ENCODE measurements around the gene OR52H1. TPM values are rescaled to one million over a fixed set of nuclear protein-coding genes. Genes with fewer than 3 reads are reported as not detected.

OR52H1 gene
- total RNA-seq, 1 donor from 2014 or later = not detected

DNA sequence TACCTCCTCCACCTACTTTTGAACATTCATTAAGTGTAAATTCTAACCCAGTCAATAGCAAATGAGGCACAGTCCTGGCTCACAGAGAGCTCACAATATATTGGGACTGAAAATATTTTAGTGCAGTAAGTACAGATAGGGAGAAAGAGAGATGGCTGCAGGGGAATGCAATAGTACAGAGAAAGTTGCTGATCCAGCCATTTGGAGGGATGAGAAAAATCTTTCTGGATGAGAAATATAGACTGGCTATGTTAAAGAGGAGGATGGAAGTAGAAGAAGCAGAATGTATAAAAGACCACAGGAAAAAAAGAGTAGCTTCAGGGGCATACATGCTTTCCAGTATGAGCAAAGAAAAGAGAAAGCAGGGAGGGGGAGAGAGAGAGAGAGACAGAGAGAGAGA lies 28.8 kb upstream of the OR52H1 start:
- H3K27me3 Mint-ChIP-seq (ENCODE audit: low read depth, unreplicated experiment) = no peaks in the 10 kb centered on the region
- Histone ChIP-seq H4K20me1 (ENCODE audit: insufficient read depth, low read length) (no peaks in the 10 kb centered on the region), H3K9ac (ENCODE audit: low read length) (no peak overlapping the region), H3K27me3 (ENCODE audit: insufficient read depth, low read length) (no peaks in the 10 kb centered on the region), H3K79me2 (ENCODE audit: insufficient read depth, low read length) (no peaks in the 10 kb centered on the region), H3K9me3 (ENCODE audit: insufficient read depth, low read depth, low read length) (no peaks in the 10 kb centered on the region), H3K36me3 (ENCODE audit: insufficient read depth, low read length) (no peaks in the 10 kb centered on the region), H2AFZ (ENCODE audit: low read depth, low read length) (no peak overlapping the region), H3K27ac (ENCODE audit: low read depth, low read length) (no peak overlapping the region), H3K4me1 (ENCODE audit: insufficient read depth, low read length) (no peaks in the 10 kb centered on the region), H3K4me3 (ENCODE audit: insufficient read depth, low read depth, low read length) (no peak overlapping the region), H3K4me2 (ENCODE audit: low read length) (no peak overlapping the region)
- TF ChIP-seq EZH2 (IDR thresholded peaks at IDR 0.05; ENCODE audit: insufficient read depth, low read length) (no peak), CTCF (IDR thresholded peaks at IDR 0.05; ENCODE audit: insufficient read depth, low read depth, low read length) (no peak)
- H3K9me3 Mint-ChIP-seq (ENCODE audit: unreplicated experiment) = no peaks in the 10 kb centered on the region
- no peak overlapping the region for H3K4me3 Mint-ChIP-seq (ENCODE audit: unreplicated experiment)
- H3K4me1 Mint-ChIP-seq (ENCODE audit: low read depth, unreplicated experiment) = no peaks in the 10 kb centered on the region
- no peaks in the 10 kb centered on the region for H3K36me3 Mint-ChIP-seq (ENCODE audit: low read depth, unreplicated experiment)
- no peak for FAIRE-seq
- H3K27ac Mint-ChIP-seq (ENCODE audit: unreplicated experiment) = no peak overlapping the region
- no peak for DNase-seq (ENCODE audit: low read depth)

- no peaks in the 10 kb centered on the region for H3K9me3 Mint-ChIP-seq (ENCODE audit: unreplicated experiment)
- H3K4me2 ChIP-seq (ENCODE audit: low read length) = no peak overlapping the region
- H2AFZ ChIP-seq (ENCODE audit: low read depth, low read length) = no peak overlapping the region
These were observed 26.8 kb upstream of the OR52H1 start for GRCh38 chr11:5575152-5575551.

More at GRCh38 chr11:5575152-5575551, 26.8 kb upstream of the OR52H1 start:
- Mint-ChIP-seq H3K27me3 (ENCODE audit: low read depth, unreplicated experiment) (no peaks in the 10 kb centered on the region), H3K4me1 (ENCODE audit: low read depth, unreplicated experiment) (no peaks in the 10 kb centered on the region), H3K36me3 (ENCODE audit: low read depth, unreplicated experiment) (no peaks in the 10 kb centered on the region), H3K27ac (ENCODE audit: unreplicated experiment) (no peak overlapping the region), H3K4me3 (ENCODE audit: unreplicated experiment) (no peak overlapping the region)
- Histone ChIP-seq H4K20me1 (ENCODE audit: insufficient read depth, low read length) (no peaks in the 10 kb centered on the region), H3K4me1 (ENCODE audit: insufficient read depth, low read length) (no peaks in the 10 kb centered on the region), H3K9ac (ENCODE audit: low read length) (no peak overlapping the region), H3K9me3 (ENCODE audit: insufficient read depth, low read depth, low read length) (no peaks in the 10 kb centered on the region), H3K79me2 (ENCODE audit: insufficient read depth, low read length) (no peaks in the 10 kb centered on the region), H3K27ac (ENCODE audit: low read depth, low read length) (no peak overlapping the region), H3K4me3 (ENCODE audit: insufficient read depth, low read depth, low read length) (no peak overlapping the region), H3K36me3 (ENCODE audit: insufficient read depth, low read length) (no peaks in the 10 kb centered on the region), H3K27me3 (ENCODE audit: insufficient read depth, low read length) (no peaks in the 10 kb centered on the region)
- DNase-seq (ENCODE audit: low read depth) = no peak
- TF ChIP-seq EZH2 (IDR thresholded peaks at IDR 0.05; ENCODE audit: insufficient read depth, low read length) (no peak), CTCF (IDR thresholded peaks at IDR 0.05; ENCODE audit: insufficient read depth, low read depth, low read length) (no peak)
- no peak for FAIRE-seq
